VCaP (cell line): ENCODE data around the gene LIMK1.

Experiments
- H3K27ac ChIP-seq: fragments of 450-650 bp; 2 replicates; pipeline ENCODE4 v1.5.1; 2017
- CTCF ChIP-seq: fragments of 450-650 bp; conservative IDR thresholded peaks from 2 replicates; pipeline ENCODE4 v1.5.1; 2017; ENCODE audit warnings: mild to moderate bottlenecking, moderate library complexity

Gene LIMK1

DNA sequence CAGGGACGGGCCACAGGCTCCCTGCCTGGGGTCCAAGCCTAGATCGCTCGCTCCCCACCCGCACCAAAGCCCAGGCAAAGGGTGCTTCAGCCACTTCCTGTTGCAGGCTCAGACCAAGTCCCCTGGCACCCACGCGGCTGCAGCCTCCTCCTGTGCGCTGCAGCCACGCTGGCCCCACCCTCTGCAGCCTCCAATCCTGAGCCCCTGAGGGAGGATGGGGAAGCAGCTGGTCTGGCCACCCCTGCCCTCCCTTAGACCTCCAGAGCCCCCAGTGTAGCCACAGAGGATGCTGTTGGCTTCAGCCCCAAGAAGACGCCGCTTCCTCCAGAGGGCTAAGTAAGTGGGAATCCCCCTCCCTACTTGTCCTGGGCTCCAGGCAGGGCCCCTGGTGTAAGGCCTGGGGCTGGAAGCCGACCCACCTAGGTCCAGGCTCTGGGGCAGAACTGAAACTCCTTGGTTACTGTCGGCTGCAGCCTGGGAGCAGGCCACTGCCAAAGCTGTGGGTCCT is 9.4 kb downstream of the LIMK1 start:
- H3K27ac ChIP-seq, result no peak overlapping the region
- TF ChIP-seq CTCF, result no peak

GRCh38 chr7:74093671-74094223 is 10.1 kb downstream of the LIMK1 start:
- H3K27ac ChIP-seq, result no peak overlapping the region

GRCh38 chr7:74094224-74095101 is 10.9 kb downstream of the LIMK1 start:
- TF ChIP-seq CTCF, result no peak
- H3K27ac ChIP-seq, result no peak overlapping the region

More at GRCh38 chr7:74093671-74094223, 10.1 kb downstream of the LIMK1 start:
- no peak for TF ChIP-seq CTCF

GRCh38 chr7:74095135-74095534 is 11.5 kb downstream of the LIMK1 start:
- TF ChIP-seq CTCF, result no peak
- H3K27ac ChIP-seq, result no peak overlapping the region

GRCh38 chr7:74097937-74098614 is 14.5 kb downstream of the LIMK1 start:
- no peak overlapping the region for H3K27ac ChIP-seq
- no peak for TF ChIP-seq CTCF

DNA sequence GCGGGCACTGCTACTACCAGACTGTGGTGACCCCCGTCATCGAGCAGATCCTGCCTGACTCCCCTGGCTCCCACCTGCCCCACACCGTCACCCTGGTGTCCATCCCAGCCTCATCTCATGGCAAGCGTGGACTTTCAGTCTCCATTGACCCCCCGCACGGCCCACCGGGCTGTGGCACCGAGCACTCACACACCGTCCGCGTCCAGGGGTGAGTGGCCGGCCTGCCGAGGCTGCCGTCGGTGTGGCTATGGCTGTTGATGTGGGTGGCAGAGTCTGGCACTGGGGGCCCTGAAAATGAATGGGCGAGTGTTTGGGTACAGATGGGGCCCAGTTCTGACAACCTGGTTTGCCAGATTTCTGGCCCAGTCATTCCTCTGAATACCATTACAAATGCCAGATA is 15.4 kb downstream of the LIMK1 start:
- no peak for TF ChIP-seq CTCF
- no peak overlapping the region for H3K27ac ChIP-seq

DNA sequence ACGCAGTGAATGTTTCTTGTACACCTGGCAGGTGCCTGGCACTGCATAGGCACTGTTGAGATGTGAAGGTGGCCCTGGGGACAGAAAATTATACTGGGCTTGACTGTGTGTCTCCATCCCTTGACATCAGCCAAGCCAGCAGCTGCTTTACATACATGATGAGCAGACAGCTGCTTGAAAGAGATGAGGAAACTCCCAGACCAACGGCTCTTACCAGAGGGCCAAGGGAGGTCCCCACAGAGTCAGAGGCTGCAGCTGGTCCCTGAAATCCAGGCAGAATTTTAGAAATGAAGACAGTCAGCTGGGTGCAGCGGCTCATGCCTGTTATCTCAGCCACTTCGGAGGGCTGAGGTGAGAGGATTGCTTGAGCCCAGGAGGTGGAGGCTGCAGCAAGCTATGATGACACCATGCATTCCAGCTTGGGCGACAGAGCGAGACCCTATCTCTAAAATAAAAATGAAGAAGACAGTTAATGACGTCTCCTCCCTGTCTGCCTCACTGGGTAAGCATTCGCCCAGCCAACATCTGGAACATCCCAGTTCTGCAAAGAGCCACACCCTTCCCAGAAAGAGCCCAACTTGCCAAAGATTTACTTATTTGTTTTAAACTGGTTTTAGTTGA is 17.6 kb downstream of the LIMK1 start:
- H3K27ac ChIP-seq, result no peak overlapping the region
- TF ChIP-seq CTCF, result no peak
